GM21390 (cell line): ENCODE results near the gene TRAP1.
"Not testable (repeated sequence)": the region's sequence is repeated elsewhere in the genome, so short reads cannot be mapped to it uniquely, and the experiment has no call there.

Experiments
- ATAC-seq: cut with Tn5 transposase; IDR thresholded peaks from one replicate; pipeline ENCODE4 v1.9.1; 2021; ENCODE audit not compliant: unreplicated experiment

The TRAP1 gene

GRCh38 chr16:3618769-3619141 is 98.6 kb downstream of the TRAP1 start:
- ATAC-seq, result no peak

- ATAC-seq, result no peak
Observed at GRCh38 chr16:3612510-3613466, 104.5 kb downstream of the TRAP1 start.

GRCh38 chr16:3611146-3611975 is 106.0 kb downstream of the TRAP1 start, which contains the start of gene SLX4:
Gene SLX4, minus strand, starts transcription at chr16:3611606. Its CDS starts 2,642 bp downstream, at chr16:3608964.
- ATAC-seq, result peak; percentile 82

- no peak for ATAC-seq
Observed at GRCh38 chr16:3610698-3611145, 106.6 kb downstream of the TRAP1 start.

GRCh38 chr16:3609895-3610697 is 107.2 kb downstream of the TRAP1 start:
- no peak for ATAC-seq

- not testable (repeated sequence) for ATAC-seq
Observed at GRCh38 chr16:3608976-3609375, 108.3 kb downstream of the TRAP1 start.

- no peak for ATAC-seq
Observed at GRCh38 chr16:3608069-3608468, 109.3 kb downstream of the TRAP1 start.
